A673 (cell line): ENCODE measurements around the gene H1-8.

Experiments used
- CTCF ChIP-seq: fragments of 300-800, 200-600 bp; sonication (generic); conservative IDR thresholded peaks from 2 replicates; pipeline ENCODE4 v1.5.1; 2017; ENCODE audit warnings: low read depth, mild to moderate bottlenecking, antibody characterized with exemption, low read length, moderate library complexity, mixed read lengths
- EZH2 ChIP-seq: fragments of 200-600 bp; sonication (generic); IDR thresholded peaks from 2 replicates; pipeline ENCODE4 v1.6.1; 2017; ENCODE audit warnings: borderline replicate concordance, low read depth, mild to moderate bottlenecking, mixed read lengths, antibody characterized with exemption, low read length; ENCODE audit not compliant: poor library complexity, severe bottlenecking

GRCh38 chr3:129549006-129549800 is 6.2 kb downstream of the H1-8 start:
- TF ChIP-seq CTCF: no peak
- TF ChIP-seq EZH2: no peak
